ENCODE results near the gene MZT2B.

MZT2B gene

DNA sequence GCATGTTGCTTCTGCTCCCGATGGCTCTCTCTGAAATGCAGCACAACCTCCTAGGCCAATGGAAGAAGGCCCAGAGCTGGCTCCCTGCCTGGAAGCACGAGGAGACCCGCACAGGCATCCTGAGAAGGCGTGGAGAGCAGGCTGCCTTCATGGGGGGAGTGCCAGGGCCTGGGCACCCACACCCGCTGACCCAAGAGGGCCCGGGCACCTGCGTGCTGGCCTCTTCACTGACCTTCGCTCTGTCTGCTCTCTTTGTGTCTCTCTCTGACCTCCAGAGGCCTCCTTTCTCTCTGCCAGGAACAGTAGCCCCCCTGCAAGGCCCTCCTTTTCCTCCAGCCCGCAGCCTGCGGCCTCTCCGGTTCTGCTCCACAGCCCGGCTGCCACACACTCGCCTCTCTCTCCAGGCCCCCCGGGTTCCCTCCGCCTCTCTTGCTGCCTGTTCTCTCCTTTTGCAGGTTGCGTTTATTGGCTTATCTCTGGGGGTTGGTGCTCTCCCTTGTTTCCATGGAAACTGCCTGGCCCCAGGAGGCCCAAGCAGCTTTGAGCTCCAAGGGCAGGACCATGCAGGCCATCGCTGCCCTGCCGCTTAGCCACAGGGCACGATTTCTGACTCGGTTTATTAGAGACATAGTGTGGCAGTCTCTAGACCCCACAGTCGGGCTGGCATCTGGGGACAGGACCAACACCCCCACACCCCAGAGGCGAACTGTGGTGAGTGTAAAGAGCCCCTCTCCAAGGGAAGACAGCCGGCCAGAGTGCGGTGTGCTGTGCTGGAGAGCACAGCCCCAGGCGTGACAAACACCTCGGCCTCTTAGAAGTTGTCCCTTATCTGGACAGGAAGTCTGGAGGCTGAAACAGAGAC, 1.7 kb downstream of the MZT2B start:
- Histone ChIP-seq H3K4me2 (ENCODE audit: low read depth, low read length, poor library complexity, severe bottlenecking) (peak overlapping the region; percentile 75), H4K20me1 (ENCODE audit: insufficient read depth, low read length, poor library complexity, severe bottlenecking) (peaks cover 35% of the 10 kb centered on the region), H3K4me1 (ENCODE audit: insufficient read depth, low read length, poor library complexity, severe bottlenecking) (peaks cover 22% of the 10 kb centered on the region), H3K4me3 (ENCODE audit: low read length, poor library complexity, severe bottlenecking) (peak overlapping the region; percentile 95), H2AFZ (ENCODE audit: low read length) (no peak overlapping the region), H3K27me3 (ENCODE audit: insufficient read depth, low read length, poor library complexity, severe bottlenecking) (no peaks in the 10 kb centered on the region), H3F3A (ENCODE audit: low read depth) (no peaks in the 10 kb centered on the region), H3K79me2 (ENCODE audit: insufficient read depth, low read length) (peaks cover 69% of the 10 kb centered on the region), H3K9me2 (replicated peaks; ENCODE audit: low read depth, low read length) (no peaks in the 10 kb centered on the region), H3K9me3 (ENCODE audit: insufficient read depth, low read depth, low read length) (no peaks in the 10 kb centered on the region), H3K9ac (ENCODE audit: low read depth, low read length, poor library complexity, severe bottlenecking) (peak overlapping the region; percentile 95), H3K36me3 (ENCODE audit: insufficient read depth, low read length) (no peaks in the 10 kb centered on the region)
- TF ChIP-seq, protein P1, sequence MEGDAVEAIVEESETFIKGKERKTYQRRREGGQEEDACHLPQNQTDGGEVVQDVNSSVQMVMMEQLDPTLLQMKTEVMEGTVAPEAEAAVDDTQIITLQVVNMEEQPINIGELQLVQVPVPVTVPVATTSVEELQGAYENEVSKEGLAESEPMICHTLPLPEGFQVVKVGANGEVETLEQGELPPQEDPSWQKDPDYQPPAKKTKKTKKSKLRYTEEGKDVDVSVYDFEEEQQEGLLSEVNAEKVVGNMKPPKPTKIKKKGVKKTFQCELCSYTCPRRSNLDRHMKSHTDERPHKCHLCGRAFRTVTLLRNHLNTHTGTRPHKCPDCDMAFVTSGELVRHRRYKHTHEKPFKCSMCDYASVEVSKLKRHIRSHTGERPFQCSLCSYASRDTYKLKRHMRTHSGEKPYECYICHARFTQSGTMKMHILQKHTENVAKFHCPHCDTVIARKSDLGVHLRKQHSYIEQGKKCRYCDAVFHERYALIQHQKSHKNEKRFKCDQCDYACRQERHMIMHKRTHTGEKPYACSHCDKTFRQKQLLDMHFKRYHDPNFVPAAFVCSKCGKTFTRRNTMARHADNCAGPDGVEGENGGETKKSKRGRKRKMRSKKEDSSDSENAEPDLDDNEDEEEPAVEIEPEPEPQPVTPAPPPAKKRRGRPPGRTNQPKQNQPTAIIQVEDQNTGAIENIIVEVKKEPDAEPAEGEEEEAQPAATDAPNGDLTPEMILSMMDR (conservative IDR thresholded peaks at IDR 0.05; ENCODE audit: low read length) = no peak

DNA sequence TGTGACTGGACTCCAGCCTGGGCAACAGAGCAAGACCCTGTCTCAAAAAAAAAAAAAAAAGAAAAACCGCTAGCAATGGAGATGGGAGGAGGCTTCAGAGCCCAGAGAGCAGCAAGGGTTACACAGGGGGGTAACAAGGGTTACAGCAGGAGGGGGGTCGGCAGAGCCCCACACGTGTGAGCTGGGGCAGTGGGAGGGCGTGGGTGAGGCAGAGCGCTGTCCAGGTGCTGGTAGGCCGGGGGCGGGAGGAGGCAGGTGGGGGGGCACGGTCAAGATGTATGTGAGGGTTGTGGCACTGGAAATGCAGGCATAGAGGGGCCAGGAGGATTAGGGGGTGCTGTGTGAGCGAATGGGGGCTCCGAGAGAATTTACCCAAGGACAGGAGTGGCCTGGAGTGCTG, 3.4 kb downstream of the MZT2B start:
- H4K20me1 ChIP-seq (ENCODE audit: insufficient read depth, low read length, poor library complexity, severe bottlenecking) = peaks cover 31% of the 10 kb centered on the region
- peak overlapping the region; percentile 17 for H3K4me3 ChIP-seq (ENCODE audit: low read length, poor library complexity, severe bottlenecking)
- no peak overlapping the region for H3K9ac ChIP-seq (ENCODE audit: low read depth, low read length, poor library complexity, severe bottlenecking)
- H3K4me2 ChIP-seq (ENCODE audit: low read depth, low read length, poor library complexity, severe bottlenecking) = peak overlapping the region; percentile 21
- no peaks in the 10 kb centered on the region for H3K9me3 ChIP-seq (ENCODE audit: insufficient read depth, low read depth, low read length)
- no peaks in the 10 kb centered on the region for H3K27me3 ChIP-seq (ENCODE audit: insufficient read depth, low read length, poor library complexity, severe bottlenecking)
- H3K9me2 ChIP-seq (replicated peaks; ENCODE audit: low read depth, low read length) = no peaks in the 10 kb centered on the region
- no peak overlapping the region for H2AFZ ChIP-seq (ENCODE audit: low read length)
- peaks cover 19% of the 10 kb centered on the region for H3K4me1 ChIP-seq (ENCODE audit: insufficient read depth, low read length, poor library complexity, severe bottlenecking)
- TF ChIP-seq EZH2phosphoT487 (IDR thresholded peaks at IDR 0.05; ENCODE audit: borderline replicate concordance) = no peak
- TF ChIP-seq, protein P1 (conservative IDR thresholded peaks at IDR 0.05; ENCODE audit: low read length) = no peak
- H3K79me2 ChIP-seq (ENCODE audit: insufficient read depth, low read length) = peaks cover 52% of the 10 kb centered on the region
- no peaks in the 10 kb centered on the region for H3K36me3 ChIP-seq (ENCODE audit: insufficient read depth, low read length)
- no peaks in the 10 kb centered on the region for H3F3A ChIP-seq (ENCODE audit: low read depth)

DNA sequence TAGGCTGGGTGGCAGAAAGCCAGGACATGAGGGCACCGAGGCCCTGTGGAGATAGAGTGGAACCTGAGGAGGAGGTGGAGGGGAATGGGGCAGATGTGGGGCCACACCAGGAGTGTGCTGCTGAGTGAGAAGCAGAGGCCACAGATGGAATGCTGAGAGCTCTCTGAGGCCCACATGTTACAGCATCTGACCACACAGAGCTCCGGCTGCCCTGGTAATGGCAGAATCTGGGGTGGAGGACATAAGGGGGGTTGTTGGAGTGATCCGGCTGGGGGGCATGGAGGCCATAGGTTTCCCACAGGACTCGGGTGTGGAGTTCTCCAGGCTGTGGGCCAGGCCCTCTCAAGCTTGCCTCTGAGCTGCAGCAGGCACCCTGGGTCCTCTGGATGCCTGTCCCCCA, 3.8 kb downstream of the MZT2B start:
- no peaks in the 10 kb centered on the region for H3F3A ChIP-seq (ENCODE audit: low read depth)
- H3K36me3 ChIP-seq (ENCODE audit: insufficient read depth, low read length) = no peaks in the 10 kb centered on the region
- no peak overlapping the region for H2AFZ ChIP-seq (ENCODE audit: low read length)
- TF ChIP-seq, protein P1 (conservative IDR thresholded peaks at IDR 0.05; ENCODE audit: low read length) = no peak
- TF ChIP-seq EZH2phosphoT487 (IDR thresholded peaks at IDR 0.05; ENCODE audit: borderline replicate concordance) = no peak
- no peaks in the 10 kb centered on the region for H3K27me3 ChIP-seq (ENCODE audit: insufficient read depth, low read length, poor library complexity, severe bottlenecking)
- H3K9me3 ChIP-seq (ENCODE audit: insufficient read depth, low read depth, low read length) = no peaks in the 10 kb centered on the region
- no peaks in the 10 kb centered on the region for H3K9me2 ChIP-seq (replicated peaks; ENCODE audit: low read depth, low read length)
- peaks cover 17% of the 10 kb centered on the region for H3K4me1 ChIP-seq (ENCODE audit: insufficient read depth, low read length, poor library complexity, severe bottlenecking)
- peak overlapping the region; percentile 21 for H3K4me2 ChIP-seq (ENCODE audit: low read depth, low read length, poor library complexity, severe bottlenecking)
- peaks cover 48% of the 10 kb centered on the region for H3K79me2 ChIP-seq (ENCODE audit: insufficient read depth, low read length)
- H4K20me1 ChIP-seq (ENCODE audit: insufficient read depth, low read length, poor library complexity, severe bottlenecking) = peaks cover 26% of the 10 kb centered on the region
- H3K4me3 ChIP-seq (ENCODE audit: low read length, poor library complexity, severe bottlenecking) = peak overlapping the region; percentile 17
- no peak overlapping the region for H3K9ac ChIP-seq (ENCODE audit: low read depth, low read length, poor library complexity, severe bottlenecking)
